ACHN (cell line): Measurements from ENCODE around the gene SURF6.
"Not testable (repeated sequence)": the region's sequence is repeated elsewhere in the genome, so short reads cannot be mapped to it uniquely, and the experiment has no call there.

Source experiments
- DNase-seq: peaks from one replicate; pipeline ENCODE4 v3.0.0-alpha.2; 2015
- in situ Hi-C: cut with HindIII; loops from 2 replicates; pipeline ENCODE4 v1.10.0; 2017; ENCODE audit warnings: low sequenced_read_pairs, low pct_ligation_motif_present, low pct_unique_long_range_greater_than_20kb

The SURF6 gene

DNA sequence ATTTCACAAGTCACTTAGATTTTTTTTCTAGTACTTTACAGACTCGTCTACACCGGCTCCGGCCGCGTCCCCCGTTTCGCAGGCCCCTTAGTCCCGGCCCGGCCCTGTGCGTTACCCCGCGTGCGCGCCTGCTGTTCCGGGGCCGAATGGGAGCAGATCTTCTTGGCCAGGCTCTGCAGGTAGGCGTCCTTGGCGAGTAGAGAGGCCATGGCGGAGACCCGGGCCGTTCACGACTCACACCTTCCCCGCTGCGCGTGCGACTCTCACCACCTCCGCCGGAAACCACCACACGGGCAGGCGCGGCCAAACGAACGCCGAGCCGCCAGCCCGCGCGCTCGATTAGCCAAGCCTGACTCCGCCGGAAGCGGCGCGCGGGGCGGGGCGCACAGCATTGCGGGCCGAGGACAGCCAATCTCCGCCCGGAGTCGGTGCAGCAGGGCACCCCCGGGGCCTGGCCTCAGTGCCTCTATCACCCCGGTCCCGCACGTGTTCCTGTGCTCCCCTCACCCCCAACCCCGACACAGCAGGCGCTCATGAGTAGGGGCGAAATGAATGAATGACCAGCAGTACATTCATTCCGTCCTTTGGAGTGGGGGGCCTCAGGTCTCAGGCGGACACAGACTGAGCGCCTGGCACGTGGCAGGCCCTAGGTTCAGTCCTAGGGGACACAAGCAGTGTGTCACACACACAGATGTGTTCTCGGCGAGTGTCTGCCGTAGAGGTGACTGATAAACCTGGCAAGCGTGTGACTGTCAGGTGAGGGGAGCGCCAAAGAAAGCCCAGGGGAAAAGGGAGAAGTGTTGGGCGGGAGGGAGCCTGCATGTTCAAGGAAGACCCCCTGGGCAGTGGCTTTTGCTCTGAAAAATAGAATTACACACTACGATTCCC, at the start of gene SURF6:
TSS of gene SURF6 (minus strand) at position 265 of the 888 bp plus-strand sequence. CDS start at position 209, 56 bp downstream.
- in situ Hi-C loops, result no loop called here
- peak; percentile 87 for DNase-seq

DNA sequence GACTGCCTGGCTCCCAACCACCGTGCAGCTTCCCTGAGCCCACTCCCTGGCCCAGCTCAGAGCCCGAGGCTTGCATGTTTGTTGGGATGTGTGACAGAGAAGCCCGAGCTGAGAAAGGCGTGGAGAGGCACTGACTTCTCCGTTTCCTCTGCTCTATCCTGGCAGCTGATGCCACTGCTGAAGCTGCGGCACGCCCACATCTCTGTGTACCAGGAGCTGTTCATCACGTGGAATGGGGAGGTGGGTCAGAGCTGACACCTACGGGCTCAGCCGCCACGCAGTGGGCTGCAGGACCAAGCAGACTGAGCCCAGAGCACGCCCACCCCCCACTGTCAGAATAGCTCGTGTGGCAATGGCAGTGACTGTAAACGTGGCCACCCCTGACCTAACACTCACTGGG, 49.5 kb upstream of the SURF6 start:
- in situ Hi-C loops, result no loop called here
- DNase-seq, result no peak

GRCh38 chr9:133384736-133385321, 48.8 kb upstream of the SURF6 start:
- no peak for DNase-seq
- in situ Hi-C loops, result no loop called here

- in situ Hi-C loops, result no loop called here
- DNase-seq, result no peak
These were observed 47.5 kb upstream of the SURF6 start for GRCh38 chr9:133383438-133383837.

DNA sequence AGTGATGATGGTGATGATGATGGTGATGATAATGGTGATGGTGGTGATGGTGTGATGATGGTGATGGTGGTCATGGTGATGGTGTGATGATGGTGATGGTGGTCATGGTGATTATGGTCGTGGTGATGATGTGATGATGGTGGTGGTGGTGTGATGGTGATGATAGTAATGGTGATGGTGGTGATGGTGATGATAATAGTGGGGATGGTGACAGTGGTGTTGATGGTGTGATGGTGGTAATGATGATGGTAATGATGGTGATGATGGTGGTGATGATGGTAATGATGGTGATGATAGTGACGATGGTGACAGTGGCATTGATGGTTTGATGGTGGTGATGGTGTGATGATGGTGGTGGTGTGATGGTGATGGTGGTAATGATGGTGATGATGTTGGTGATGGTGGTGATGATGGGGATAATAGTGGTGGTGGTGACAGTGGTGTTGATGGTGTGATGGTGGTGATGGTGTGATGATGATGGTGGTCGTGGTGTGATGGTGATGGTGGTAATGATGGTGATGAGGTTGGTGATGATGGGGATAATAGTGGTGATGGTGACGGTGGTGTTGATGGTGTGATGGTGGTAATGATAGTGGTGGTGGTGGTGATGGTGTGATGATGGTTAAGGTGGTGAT, 46.6 kb upstream of the SURF6 start:
- no peak for DNase-seq
- in situ Hi-C loops, result no loop called here

GRCh38 chr9:133380734-133381133, 44.7 kb upstream of the SURF6 start:
- in situ Hi-C loops, result no loop called here
- DNase-seq, result no peak

DNA sequence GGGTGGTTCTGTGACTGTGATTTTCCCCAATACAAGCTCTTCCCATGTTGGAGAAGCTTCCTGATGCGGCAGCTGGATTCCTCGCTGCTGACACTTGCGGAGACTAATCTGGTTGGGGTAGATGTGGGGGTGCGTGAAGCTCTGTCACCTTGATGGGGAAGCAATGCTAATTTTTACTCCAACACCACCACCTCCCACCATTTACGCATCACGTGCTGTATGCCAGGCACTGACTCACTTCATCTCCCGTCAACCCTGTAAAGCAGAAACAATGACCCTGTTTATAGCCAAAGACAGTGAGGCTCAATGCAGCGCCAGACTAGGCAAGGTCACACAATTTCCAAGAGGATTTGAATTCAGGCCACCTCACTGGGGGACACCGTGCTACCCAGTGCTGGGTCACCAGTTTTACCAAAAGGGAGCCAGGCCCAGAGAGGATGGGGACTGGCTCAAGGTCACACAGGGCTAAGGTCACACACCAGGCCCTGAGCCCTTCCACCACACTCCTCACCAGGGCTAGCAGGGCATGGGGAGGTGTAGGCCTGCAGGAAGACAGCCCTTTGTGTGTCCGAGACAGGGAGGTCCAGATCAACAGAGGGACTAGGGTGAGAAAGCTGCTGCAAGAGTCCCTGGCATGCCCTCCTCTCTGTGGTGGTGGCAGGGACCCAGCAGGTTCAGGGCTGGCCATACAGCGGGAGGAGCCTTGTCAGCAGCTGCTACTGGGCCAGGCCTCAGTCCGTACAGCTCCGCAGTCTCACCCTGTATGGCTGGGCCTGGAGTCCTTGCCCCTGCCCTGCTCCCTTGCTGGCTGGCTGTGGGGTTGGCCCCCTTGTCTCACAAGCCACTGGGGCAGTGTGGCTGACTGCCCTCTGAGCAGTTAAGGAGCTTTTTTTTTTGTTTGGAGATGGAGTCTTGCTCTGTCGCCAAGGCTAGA, 43.4 kb upstream of the SURF6 start:
- in situ Hi-C loops, result no loop called here
- no peak for DNase-seq

DNA sequence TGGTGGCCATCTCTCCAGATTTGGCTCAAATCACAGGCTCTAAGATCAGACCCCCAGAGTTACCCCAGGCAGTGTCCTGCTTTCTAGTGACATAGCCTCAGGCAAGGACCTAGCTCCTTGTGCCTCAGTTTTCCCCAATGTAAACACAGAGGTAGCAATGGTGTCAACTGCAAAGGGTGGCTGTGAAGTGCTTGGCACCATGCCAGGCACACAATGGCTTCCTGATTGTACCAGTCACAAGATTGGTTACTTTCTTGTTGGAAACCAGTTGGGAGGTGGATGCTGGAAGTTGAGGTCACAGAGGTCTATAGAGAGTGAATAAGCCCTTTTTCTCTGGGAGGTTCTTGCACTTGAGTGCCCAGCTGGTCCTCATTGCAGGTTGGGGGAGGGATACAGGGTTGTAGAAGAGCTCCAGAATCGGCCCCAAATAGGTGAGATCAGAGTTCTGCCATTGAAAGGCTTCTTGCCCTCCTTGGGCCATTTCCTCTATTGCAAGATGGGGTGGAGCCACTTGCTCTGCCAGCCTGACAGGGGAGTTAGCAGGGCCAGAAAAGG, 42.5 kb upstream of the SURF6 start:
- no peak for DNase-seq
- in situ Hi-C loops, result no loop called here

- peak; percentile 54 for DNase-seq
- in situ Hi-C loops, result no loop called here
These were observed 41.8 kb upstream of the SURF6 start for GRCh38 chr9:133377721-133378216.

- in situ Hi-C loops, DNase-seq: not testable (repeated sequence)
These were observed 41.3 kb upstream of the SURF6 start for GRCh38 chr9:133377280-133377679.

DNA sequence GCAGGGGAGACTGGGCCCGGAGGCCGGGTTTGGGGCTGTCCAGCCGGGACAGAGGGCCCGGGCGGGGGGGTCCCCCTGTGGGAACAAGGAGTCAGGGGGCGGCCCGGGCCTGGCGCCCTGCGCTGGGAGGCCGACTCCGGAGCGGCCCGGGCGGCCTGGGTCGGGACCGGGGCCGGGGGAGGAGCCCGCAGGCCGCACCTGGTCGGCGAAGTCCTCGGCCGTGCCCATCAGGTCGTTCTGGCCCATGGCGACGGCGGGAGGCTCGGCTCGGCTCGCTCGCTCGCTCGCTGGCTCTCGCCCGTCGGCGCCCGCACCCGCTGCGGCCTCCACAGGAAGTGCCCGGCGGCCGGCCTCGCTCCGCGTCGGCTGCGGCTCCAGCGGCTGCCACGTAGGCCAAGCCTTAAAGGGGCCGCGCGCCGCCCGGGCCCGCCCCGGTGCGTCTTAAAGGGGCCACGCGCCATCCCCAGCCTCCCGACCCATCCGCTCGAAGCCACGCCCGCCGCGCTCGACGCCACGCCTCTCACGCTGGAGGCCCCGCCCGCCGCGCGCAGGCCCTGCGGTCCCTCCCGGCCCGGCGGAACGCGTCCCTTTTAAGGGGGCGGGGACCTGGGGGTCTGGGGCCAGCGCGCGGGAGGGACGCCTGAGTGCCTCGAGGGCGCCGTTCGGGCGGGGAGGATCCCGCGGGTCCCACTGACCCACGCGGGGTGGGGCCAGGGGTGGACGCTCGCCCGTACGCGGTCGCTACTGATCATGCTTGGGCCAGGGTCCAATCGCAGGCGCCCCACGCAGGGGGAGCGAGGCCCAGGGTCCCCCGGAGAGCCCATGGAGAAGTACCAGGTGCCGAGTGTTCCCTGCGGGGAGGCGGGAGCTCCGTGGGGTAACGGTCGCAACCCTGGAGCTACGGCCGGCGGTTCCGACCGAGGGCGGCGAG, 40.0 kb upstream of the SURF6 start, which contains the start of the genes STKLD1 and SURF4:
TSS of gene STKLD1 (plus strand) at position 643 of the 931 bp plus-strand sequence. CDS start at position 751, 108 bp downstream.
TSS of gene SURF4 (minus strand) at position 337 of the 931 bp plus-strand sequence. CDS start at position 246, 91 bp downstream.
- in situ Hi-C loops, result no loop called here
- DNase-seq, result peak; percentile 92

DNA sequence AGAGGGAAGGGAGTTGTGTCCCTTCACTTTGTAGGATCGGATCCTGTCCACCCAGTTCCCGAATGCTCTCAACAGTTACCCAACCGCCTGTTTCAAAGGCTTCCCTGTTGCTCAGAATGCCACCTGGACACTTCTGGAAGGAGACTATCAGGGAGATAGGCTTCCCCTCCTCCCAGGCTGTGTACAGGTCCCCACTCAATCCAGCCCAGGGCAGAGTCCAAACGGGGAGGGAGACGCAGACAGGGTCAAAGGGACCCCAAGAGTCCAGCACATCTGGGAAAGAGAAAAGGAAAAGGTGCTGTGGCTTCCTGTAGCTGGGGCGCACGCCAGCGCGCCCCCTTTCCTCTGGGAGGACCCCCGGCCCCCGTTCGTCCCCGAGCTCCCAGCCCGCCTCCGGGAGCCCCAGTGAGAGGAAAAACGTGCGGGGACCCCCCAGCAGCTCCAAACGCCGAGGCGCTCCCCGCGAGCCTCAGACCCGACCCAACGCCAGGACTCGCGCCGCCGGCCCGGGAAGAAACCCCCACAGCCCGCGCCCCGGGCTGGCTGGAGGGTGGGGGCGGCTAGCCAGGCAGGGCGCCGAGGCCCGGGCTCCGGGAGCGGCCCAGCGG, 39.2 kb upstream of the SURF6 start:
- DNase-seq, result peak; percentile 38
- in situ Hi-C loops, result no loop called here

GRCh38 chr9:133374612-133375115, 38.7 kb upstream of the SURF6 start:
- peak; percentile 21 for DNase-seq
- in situ Hi-C loops, result no loop called here

DNA sequence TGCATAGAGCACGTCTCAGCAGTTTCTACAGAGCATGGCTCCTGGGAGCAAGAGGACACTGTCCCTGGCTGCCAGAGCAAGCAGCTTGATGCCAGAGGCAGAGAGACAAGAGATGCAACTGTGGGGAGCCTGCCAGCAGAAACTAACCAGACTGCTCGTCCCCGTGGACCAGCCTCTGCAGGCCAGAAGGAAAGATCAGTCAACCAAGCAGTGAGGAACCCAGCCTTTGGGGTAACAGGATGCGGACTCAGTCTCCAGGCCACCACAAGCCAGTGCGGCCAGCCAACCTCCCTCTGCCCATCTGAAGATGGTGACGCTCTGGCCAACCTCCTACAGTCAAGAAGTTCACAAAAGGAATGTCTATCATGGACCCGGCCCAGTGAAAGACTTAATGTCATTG, 36.2 kb upstream of the SURF6 start:
- in situ Hi-C loops, result no loop called here
- no peak for DNase-seq

- in situ Hi-C loops, result no loop called here
These were observed 35.3 kb upstream of the SURF6 start for GRCh38 chr9:133371261-133371711.

GRCh38 chr9:133370685-133371084, 34.7 kb upstream of the SURF6 start:
- DNase-seq, result no peak
- in situ Hi-C loops, result no loop called here

More at GRCh38 chr9:133371261-133371711, 35.3 kb upstream of the SURF6 start:
- DNase-seq, result no peak
